Neural progenitor cell (in vitro differentiated cells): ENCODE results near the gene RELN.

Experiments used
- EZH2 ChIP-seq: fragments of 200-600 bp; sonication (generic); IDR thresholded peaks from 2 replicates; pipeline ENCODE4 v1.6.1; 2017; ENCODE audit warnings: antibody characterized with exemption, mild to moderate bottlenecking, moderate library complexity
- TF ChIP-seq, protein P1 (sequence below): fragments of 200-600 bp; sonication (generic); IDR thresholded peaks from 2 replicates; pipeline ENCODE4 v1.5.1; 2017; ENCODE audit warnings: antibody characterized with exemption, mild to moderate bottlenecking

- no peak for TF ChIP-seq EZH2
- TF ChIP-seq, protein P1, sequence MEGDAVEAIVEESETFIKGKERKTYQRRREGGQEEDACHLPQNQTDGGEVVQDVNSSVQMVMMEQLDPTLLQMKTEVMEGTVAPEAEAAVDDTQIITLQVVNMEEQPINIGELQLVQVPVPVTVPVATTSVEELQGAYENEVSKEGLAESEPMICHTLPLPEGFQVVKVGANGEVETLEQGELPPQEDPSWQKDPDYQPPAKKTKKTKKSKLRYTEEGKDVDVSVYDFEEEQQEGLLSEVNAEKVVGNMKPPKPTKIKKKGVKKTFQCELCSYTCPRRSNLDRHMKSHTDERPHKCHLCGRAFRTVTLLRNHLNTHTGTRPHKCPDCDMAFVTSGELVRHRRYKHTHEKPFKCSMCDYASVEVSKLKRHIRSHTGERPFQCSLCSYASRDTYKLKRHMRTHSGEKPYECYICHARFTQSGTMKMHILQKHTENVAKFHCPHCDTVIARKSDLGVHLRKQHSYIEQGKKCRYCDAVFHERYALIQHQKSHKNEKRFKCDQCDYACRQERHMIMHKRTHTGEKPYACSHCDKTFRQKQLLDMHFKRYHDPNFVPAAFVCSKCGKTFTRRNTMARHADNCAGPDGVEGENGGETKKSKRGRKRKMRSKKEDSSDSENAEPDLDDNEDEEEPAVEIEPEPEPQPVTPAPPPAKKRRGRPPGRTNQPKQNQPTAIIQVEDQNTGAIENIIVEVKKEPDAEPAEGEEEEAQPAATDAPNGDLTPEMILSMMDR: no peak
Measured at GRCh38 chr7:103914147-103914899, 75.1 kb downstream of the RELN start.
